Uterus (tissue), 4 donors: Measurements from ENCODE around the gene VTCN1. TPM values are rescaled to one million over a fixed set of nuclear protein-coding genes. Genes with fewer than 3 reads are reported as not detected.

ENCODE experiments used
- DNase-seq, 2 donors: peaks; one replicate each; pipeline ENCODE4 v3.0.0-alpha.2; 2019 to 2020
- H3K27ac ChIP-seq, 2 donors: fragments of 200-600 bp; sonication (generic); 1 replicate in 1 of 2; 2 replicates in 1 of 2; pipeline ENCODE4 v1.5.1; 2016 to 2018
- H3K27me3 ChIP-seq, 2 donors: fragments of 200-600 bp; sonication (generic); one replicate each; pipeline ENCODE4 v1.5.1; 2018 to 2019; ENCODE audit warnings: control low read depth in 1 of 2
- H3K36me3 ChIP-seq, 2 donors: fragments of 200-600 bp; sonication (generic); one replicate each; pipeline ENCODE4 v1.5.1; 2019; ENCODE audit warnings: control low read depth in 1 of 2
- H3K4me1 ChIP-seq, 2 donors: fragments of 200-600 bp; sonication (generic); one replicate each; pipeline ENCODE4 v1.5.1; 2018 to 2019; ENCODE audit warnings: control low read depth in 1 of 2
- H3K4me3 ChIP-seq, 2 donors: fragments of 200-600 bp; sonication (generic); 1 replicate in 1 of 2; 2 replicates in 1 of 2; pipeline ENCODE4 v1.5.1; 2018 to 2019; ENCODE audit warnings: mild to moderate bottlenecking in 1 of 2
- H3K9me3 ChIP-seq, 2 donors: fragments of 200-600 bp; sonication (generic); one replicate each; pipeline ENCODE4 v1.5.1; 2019; ENCODE audit warnings: control low read depth in 1 of 2
- POLR2A ChIP-seq, 2 donors: fragments of 450-650 bp; IDR thresholded peaks; one replicate each; pipeline ENCODE4 v1.6.1; 2016; ENCODE audit warnings: antibody characterized with exemption in 2 of 2, mild to moderate bottlenecking in 1 of 2, moderate library complexity in 1 of 2
- intact Hi-C: fragments of 100-400 bp; cut with DNase I; formaldehyde crosslinking; loops from one replicate; pipeline ENCODE4 v1.15.1; 2023; ENCODE audit warnings: low total_unique reads
- total RNA-seq, 4 donors: library from RNA; depleted of rRNA in 3 of 4; stranded (reverse); fragments of >200 nt in 3 of 4; gene quantifications; one replicate each; pipeline versions ENCODE4 v1.1.0 to v1.2.4, GENCODE V29; 2014 to 2023
- TF ChIP-seq, protein P1 (sequence below), 4 experiments: fragments of 200-600 bp in 2 of 4; fragments of 450-650 bp in 2 of 4; sonication (generic) in 2 of 4; IDR thresholded peaks; one replicate each; pipeline ENCODE4 v1.5.1; 2016 to 2019; ENCODE audit warnings: antibody characterized with exemption in 4 of 4, mild to moderate bottlenecking in 2 of 4, moderate library complexity in 1 of 4
- donor health status: DM: yes; HTN: yes; CAD: no.

VTCN1 gene
- total RNA-seq, 4 donors from 2014 or later, result 0.64 to 21.5 (median 2.6) TPM; not detected in 1

DNA sequence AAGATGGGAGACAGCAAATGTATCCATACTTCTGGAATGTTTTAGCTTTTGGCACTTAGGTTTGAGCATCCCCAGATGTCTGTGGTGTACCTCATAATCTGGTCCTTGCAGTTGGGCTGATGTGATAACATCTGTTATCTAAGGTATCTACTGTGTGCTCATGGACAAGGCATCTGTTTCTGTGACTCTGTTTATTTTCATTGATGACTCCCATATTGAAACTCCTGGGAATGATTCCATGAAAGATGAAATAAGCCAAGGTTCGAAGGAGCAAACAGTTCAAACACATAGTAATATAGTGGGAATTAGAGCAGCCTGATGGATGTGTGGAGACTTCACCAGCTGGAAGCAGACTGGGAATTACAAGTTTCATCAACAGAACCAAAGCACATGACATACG is 68.5 kb downstream of the VTCN1 start:
- Histone ChIP-seq H3K27ac (no peak overlapping the region), H3K27me3 (no peaks in the 10 kb centered on the region), H3K36me3 (no peaks in the 10 kb centered on the region), H3K4me3 (no peak overlapping the region), H3K9me3 (no peaks in the 10 kb centered on the region), H3K4me1 (no peaks in the 10 kb centered on the region)
- intact Hi-C loops, result no loop called here
- no peak for DNase-seq
- TF ChIP-seq, protein P1, sequence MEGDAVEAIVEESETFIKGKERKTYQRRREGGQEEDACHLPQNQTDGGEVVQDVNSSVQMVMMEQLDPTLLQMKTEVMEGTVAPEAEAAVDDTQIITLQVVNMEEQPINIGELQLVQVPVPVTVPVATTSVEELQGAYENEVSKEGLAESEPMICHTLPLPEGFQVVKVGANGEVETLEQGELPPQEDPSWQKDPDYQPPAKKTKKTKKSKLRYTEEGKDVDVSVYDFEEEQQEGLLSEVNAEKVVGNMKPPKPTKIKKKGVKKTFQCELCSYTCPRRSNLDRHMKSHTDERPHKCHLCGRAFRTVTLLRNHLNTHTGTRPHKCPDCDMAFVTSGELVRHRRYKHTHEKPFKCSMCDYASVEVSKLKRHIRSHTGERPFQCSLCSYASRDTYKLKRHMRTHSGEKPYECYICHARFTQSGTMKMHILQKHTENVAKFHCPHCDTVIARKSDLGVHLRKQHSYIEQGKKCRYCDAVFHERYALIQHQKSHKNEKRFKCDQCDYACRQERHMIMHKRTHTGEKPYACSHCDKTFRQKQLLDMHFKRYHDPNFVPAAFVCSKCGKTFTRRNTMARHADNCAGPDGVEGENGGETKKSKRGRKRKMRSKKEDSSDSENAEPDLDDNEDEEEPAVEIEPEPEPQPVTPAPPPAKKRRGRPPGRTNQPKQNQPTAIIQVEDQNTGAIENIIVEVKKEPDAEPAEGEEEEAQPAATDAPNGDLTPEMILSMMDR (IDR thresholded peaks at IDR 0.05), result no peak
- no peak for TF ChIP-seq POLR2A (IDR thresholded peaks at IDR 0.05)

DNA sequence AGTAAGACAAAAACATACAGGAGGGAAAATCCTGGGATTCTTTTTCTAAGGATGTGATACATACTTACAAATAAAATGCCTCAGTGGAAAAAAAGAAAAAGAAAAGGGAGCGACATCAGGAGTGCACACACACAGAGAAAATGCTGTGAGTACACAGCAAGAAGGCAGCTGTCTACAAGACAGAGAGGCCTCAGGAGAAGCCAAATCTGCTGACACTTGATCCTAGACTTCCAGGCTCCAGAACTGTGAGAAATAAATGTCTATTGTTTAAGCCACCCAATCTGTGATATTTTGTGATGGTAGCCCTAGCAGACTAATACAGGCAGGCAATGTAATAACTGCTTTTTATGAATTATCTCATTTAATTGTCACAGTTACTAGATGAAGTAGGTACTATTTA is 72.2 kb downstream of the VTCN1 start:
- no peaks in the 10 kb centered on the region for H3K4me1 ChIP-seq
- no peak overlapping the region for H3K4me3 ChIP-seq
- DNase-seq, result no peak
- no peaks in the 10 kb centered on the region for H3K27me3 ChIP-seq
- no peaks in the 10 kb centered on the region for H3K9me3 ChIP-seq
- H3K36me3 ChIP-seq, result no peaks in the 10 kb centered on the region
- intact Hi-C loops, result no loop called here
- no peak overlapping the region for H3K27ac ChIP-seq
- no peak for TF ChIP-seq POLR2A (IDR thresholded peaks at IDR 0.05)
- TF ChIP-seq, protein P1 (IDR thresholded peaks at IDR 0.05), result no peak

DNA sequence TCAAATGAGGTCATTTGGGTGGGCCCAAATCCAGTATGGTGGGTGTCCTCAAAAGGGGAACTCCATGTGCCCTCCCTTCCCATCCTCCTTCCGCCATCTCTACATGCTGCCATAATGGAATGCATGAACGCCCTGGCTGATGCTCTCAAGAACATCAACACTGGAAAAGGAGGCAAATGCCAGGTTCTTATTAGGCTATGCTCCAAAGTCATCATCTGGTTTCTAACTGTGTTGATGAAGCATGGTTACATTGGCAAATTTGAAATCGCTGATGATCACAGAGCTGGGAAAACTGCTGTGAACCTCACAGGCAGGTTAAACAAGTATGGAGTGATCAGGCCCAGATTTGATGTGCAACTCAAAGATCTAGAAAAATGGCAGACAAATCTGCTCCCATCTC is 72.6 kb downstream of the VTCN1 start:
- DNase-seq, result no peak
- TF ChIP-seq, protein P1 (IDR thresholded peaks at IDR 0.05), result no peak
- TF ChIP-seq POLR2A (IDR thresholded peaks at IDR 0.05), result no peak
- H3K9me3 ChIP-seq, result no peaks in the 10 kb centered on the region
- H3K4me3 ChIP-seq, result no peak overlapping the region
- no peaks in the 10 kb centered on the region for H3K36me3 ChIP-seq
- no peaks in the 10 kb centered on the region for H3K27me3 ChIP-seq
- H3K27ac ChIP-seq, result no peak overlapping the region
- H3K4me1 ChIP-seq, result no peaks in the 10 kb centered on the region
- intact Hi-C loops, result no loop called here

DNA sequence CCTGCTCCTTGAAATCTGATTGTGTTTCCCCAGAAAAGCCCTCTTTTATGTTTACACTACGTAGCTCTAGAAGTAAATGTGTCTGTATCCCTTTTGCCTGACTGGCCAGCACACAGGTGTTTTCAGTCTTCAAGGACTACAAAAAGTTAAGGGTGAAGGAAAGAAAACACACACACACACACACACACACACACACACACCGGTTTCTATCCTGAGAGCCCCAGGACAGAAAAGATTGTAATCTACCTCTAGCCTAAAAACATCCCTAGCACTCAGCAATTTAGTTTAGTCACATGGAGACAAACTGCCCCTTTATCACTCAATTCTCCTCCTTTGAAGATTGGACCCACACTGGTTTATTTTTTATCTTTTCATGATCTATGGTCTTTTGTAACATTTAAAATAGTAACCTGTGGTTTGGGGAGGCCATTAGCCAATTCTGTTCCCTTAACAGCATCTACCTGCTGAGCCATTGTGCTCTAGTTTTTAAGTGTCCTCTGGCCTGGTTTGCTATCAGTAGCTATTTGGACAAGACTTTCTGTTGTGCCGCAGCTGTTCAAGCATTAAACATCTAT is 73.4 kb downstream of the VTCN1 start:
- Histone ChIP-seq H3K36me3 (no peaks in the 10 kb centered on the region), H3K4me1 (no peaks in the 10 kb centered on the region), H3K27ac (no peak overlapping the region), H3K27me3 (no peaks in the 10 kb centered on the region), H3K4me3 (no peak overlapping the region), H3K9me3 (no peaks in the 10 kb centered on the region)
- intact Hi-C loops, result no loop called here
- DNase-seq, result no peak
- TF ChIP-seq, protein P1 (IDR thresholded peaks at IDR 0.05), result no peak
- no peak for TF ChIP-seq POLR2A (IDR thresholded peaks at IDR 0.05)

DNA sequence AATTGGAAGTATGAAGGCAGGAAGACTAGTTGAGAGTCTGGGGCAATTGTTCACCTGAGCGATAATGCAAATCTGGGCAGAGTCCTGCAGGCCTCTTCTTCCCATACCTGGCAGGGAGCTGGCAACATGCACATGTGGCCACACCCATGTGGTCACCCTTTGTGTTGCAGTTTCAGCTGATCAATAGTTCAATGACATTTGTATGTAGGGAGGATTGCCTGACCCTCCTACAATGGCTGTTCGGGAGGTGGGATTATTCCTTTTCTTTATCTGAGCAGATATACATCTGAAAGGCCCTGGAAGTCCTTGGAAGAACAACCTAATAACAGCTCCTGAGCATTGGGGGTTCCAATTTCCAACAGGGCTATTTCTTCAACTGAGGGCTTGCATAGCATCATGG is 74.0 kb downstream of the VTCN1 start:
- Histone ChIP-seq H3K36me3 (no peaks in the 10 kb centered on the region), H3K27ac (no peak overlapping the region), H3K27me3 (no peaks in the 10 kb centered on the region), H3K9me3 (no peaks in the 10 kb centered on the region), H3K4me1 (no peaks in the 10 kb centered on the region), H3K4me3 (no peak overlapping the region)
- DNase-seq, result no peak
- intact Hi-C loops, result no loop called here
- no peak for TF ChIP-seq POLR2A (IDR thresholded peaks at IDR 0.05)
- TF ChIP-seq, protein P1 (IDR thresholded peaks at IDR 0.05), result no peak
